Measurements from ENCODE around the gene SLC4A3. TPM values are rescaled to one million over a fixed set of nuclear protein-coding genes. Genes with fewer than 3 reads are reported as not detected.

The SLC4A3 gene
- total RNA-seq, 1 experiment from 2014 or later, result 23.0 TPM

DNA sequence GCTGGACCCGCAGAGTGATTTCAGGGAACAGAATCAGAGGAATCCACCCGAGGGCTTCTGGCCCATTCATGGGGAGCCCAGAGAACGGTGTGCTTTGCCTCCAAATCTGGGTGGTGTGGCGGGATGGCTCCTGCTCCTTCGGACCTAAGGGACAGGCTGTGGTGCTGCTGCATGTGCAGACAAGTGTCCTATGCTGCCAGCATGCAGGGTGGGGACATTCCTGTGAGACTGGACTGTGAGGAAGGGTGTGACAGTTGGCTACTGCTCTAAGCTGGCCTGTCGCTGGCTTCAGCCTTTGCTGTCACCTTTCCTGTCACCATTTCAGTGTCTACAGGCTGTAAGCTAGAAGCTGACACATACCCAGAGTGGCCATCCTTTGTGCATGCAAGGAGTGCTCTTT, 2.9 kb upstream of the SLC4A3 start:
- ChIA-PET CTCF (no interaction called here), RAD21 (ENCODE audit: low non-redundant PET in 1 of 2, low total read pairs in 2 of 2, uncharacterized antibody in 2 of 2, unreplicated experiment in 2 of 2) (no interaction called here), POLR2A (no interaction called here)
- Histone ChIP-seq H3K9ac (ENCODE audit: low read length) (no peak overlapping the region), H3K27me3 (ENCODE audit: insufficient read depth, low read length) (no peaks in the 10 kb centered on the region), H3K36me3 (ENCODE audit: control insufficient read depth in 1 of 2, insufficient read depth in 2 of 2, low read length in 2 of 2) (no peaks in the 10 kb centered on the region), H3K9me3 (ENCODE audit: control insufficient read depth in 1 of 2, insufficient read depth in 1 of 2, low read depth in 1 of 2, low read length in 2 of 2) (no peaks in the 10 kb centered on the region), H3K4me2 (ENCODE audit: low read length) (no peak overlapping the region), H2AFZ (ENCODE audit: low read depth, low read length, poor library complexity, severe bottlenecking) (no peak overlapping the region), H3K79me2 (ENCODE audit: insufficient read depth, low read length) (peaks cover 11% of the 10 kb centered on the region; the same call in 1 of the 2 replicates), H3K27ac (ENCODE audit: low read depth, low read length) (no peak overlapping the region), H4K20me1 (ENCODE audit: insufficient read depth) (no peaks in the 10 kb centered on the region), H3K4me1 (ENCODE audit: control insufficient read depth in 1 of 2, insufficient read depth in 2 of 2, low read length in 2 of 2) (peaks cover 4 to 24% of the 10 kb centered on the region in 2 experiments; a peak in 3 of 4 replicates), H3K4me3 (replicated peaks in 1 of 2; ENCODE audit: low read depth in 1 of 2, low read length in 2 of 2) (no peak overlapping the region), H3K9me2 (ENCODE audit: insufficient read depth) (no peaks in the 10 kb centered on the region)
- no peak for DNase-seq (ENCODE audit: low read depth, low spot score)
- TF ChIP-seq ZFX (IDR thresholded peaks at IDR 0.05) (no peak), EZH2 (IDR thresholded peaks at IDR 0.05) (no peak), SIN3A (IDR thresholded peaks at IDR 0.05; ENCODE audit: low read depth) (no peak), TCF7L2 (IDR thresholded peaks at IDR 0.05; ENCODE audit: borderline replicate concordance, extremely low read depth, insufficient read depth, insufficient read length) (no peak), ELF1 (IDR thresholded peaks at IDR 0.05; ENCODE audit: borderline replicate concordance, low read depth) (no peak), CBX3 (IDR thresholded peaks at IDR 0.05; ENCODE audit: low read depth) (no peak), FOSL1 (IDR thresholded peaks at IDR 0.05; ENCODE audit: low read depth) (no peak), SP1 (IDR thresholded peaks at IDR 0.05; ENCODE audit: low read depth) (no peak)
- TF ChIP-seq, protein P1, sequence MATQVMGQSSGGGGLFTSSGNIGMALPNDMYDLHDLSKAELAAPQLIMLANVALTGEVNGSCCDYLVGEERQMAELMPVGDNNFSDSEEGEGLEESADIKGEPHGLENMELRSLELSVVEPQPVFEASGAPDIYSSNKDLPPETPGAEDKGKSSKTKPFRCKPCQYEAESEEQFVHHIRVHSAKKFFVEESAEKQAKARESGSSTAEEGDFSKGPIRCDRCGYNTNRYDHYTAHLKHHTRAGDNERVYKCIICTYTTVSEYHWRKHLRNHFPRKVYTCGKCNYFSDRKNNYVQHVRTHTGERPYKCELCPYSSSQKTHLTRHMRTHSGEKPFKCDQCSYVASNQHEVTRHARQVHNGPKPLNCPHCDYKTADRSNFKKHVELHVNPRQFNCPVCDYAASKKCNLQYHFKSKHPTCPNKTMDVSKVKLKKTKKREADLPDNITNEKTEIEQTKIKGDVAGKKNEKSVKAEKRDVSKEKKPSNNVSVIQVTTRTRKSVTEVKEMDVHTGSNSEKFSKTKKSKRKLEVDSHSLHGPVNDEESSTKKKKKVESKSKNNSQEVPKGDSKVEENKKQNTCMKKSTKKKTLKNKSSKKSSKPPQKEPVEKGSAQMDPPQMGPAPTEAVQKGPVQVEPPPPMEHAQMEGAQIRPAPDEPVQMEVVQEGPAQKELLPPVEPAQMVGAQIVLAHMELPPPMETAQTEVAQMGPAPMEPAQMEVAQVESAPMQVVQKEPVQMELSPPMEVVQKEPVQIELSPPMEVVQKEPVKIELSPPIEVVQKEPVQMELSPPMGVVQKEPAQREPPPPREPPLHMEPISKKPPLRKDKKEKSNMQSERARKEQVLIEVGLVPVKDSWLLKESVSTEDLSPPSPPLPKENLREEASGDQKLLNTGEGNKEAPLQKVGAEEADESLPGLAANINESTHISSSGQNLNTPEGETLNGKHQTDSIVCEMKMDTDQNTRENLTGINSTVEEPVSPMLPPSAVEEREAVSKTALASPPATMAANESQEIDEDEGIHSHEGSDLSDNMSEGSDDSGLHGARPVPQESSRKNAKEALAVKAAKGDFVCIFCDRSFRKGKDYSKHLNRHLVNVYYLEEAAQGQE (IDR thresholded peaks at IDR 0.05; ENCODE audit: low read depth), result no peak
- TF ChIP-seq, protein P2, sequence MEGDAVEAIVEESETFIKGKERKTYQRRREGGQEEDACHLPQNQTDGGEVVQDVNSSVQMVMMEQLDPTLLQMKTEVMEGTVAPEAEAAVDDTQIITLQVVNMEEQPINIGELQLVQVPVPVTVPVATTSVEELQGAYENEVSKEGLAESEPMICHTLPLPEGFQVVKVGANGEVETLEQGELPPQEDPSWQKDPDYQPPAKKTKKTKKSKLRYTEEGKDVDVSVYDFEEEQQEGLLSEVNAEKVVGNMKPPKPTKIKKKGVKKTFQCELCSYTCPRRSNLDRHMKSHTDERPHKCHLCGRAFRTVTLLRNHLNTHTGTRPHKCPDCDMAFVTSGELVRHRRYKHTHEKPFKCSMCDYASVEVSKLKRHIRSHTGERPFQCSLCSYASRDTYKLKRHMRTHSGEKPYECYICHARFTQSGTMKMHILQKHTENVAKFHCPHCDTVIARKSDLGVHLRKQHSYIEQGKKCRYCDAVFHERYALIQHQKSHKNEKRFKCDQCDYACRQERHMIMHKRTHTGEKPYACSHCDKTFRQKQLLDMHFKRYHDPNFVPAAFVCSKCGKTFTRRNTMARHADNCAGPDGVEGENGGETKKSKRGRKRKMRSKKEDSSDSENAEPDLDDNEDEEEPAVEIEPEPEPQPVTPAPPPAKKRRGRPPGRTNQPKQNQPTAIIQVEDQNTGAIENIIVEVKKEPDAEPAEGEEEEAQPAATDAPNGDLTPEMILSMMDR (IDR thresholded peaks at IDR 0.05 in 2 of 3, conservative IDR thresholded peaks at IDR 0.05 in 1 of 3; ENCODE audit: borderline replicate concordance in 1 of 3, insufficient read depth in 1 of 3, low read depth in 2 of 3, low read length in 2 of 3), result no peak
- TF ChIP-seq, protein P3, sequence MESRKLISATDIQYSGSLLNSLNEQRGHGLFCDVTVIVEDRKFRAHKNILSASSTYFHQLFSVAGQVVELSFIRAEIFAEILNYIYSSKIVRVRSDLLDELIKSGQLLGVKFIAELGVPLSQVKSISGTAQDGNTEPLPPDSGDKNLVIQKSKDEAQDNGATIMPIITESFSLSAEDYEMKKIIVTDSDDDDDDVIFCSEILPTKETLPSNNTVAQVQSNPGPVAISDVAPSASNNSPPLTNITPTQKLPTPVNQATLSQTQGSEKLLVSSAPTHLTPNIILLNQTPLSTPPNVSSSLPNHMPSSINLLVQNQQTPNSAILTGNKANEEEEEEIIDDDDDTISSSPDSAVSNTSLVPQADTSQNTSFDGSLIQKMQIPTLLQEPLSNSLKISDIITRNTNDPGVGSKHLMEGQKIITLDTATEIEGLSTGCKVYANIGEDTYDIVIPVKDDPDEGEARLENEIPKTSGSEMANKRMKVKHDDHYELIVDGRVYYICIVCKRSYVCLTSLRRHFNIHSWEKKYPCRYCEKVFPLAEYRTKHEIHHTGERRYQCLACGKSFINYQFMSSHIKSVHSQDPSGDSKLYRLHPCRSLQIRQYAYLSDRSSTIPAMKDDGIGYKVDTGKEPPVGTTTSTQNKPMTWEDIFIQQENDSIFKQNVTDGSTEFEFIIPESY (IDR thresholded peaks at IDR 0.05; ENCODE audit: extremely low read depth, insufficient replicate concordance, low read length), result no peak
- ATAC-seq, result no peak
- no TSS peak for BruUV-seq (replicated peaks)
- intact Hi-C loops (cut with micrococcal nuclease), result no loop called here

All from HCT116 (cell line).